Measurements from ENCODE around the gene ALDH5A1.

The ALDH5A1 gene

GRCh38 chr6:24524805-24525204 lies 30.0 kb downstream of the ALDH5A1 start:
- DNase-seq (ENCODE audit: low spot score), result peak; percentile 38

DNA sequence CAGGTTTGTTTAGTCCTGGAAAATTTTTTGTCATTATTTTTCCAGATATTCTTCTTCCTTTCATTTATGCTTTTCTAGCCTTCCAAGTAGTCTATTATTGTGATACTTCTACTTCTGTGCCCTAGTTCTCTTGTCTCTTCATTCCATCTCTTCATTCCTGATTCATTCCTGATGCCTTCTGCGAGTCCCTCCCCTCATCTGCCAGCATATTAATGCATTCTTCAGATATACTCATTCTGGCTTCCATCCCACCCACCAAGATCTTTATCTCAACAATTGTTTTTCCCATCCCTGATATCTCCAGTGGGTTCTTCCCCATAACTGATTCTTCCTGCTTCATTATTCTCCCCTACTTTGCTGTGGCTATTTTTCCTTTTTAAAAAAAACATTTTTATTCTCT lies 35.2 kb downstream of the ALDH5A1 start:
- DNase-seq (ENCODE audit: low spot score), result no peak

- no peak for DNase-seq (ENCODE audit: low spot score)
These were observed 39.6 kb downstream of the ALDH5A1 start for GRCh38 chr6:24534329-24534728.

DNA sequence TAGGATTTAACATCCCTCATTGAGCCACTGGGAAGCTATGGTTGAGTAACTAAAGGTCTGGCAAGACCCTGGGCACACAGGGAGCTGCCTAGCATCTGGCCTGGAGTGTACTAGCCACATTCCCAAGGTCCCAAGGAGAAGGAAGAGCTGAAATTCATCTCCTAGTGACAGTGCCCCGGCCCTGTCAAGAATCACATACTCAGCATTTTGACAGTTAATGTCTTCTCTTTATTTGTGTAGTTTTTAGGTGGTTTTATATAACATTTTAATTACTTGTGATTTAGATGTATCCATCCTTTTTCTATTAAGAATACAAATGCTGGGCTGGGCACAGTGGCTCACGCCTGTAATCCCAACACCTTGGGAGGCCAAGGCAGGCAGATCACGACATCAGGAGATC lies 40.4 kb downstream of the ALDH5A1 start:
- DNase-seq (ENCODE audit: low spot score), result no peak

DNA sequence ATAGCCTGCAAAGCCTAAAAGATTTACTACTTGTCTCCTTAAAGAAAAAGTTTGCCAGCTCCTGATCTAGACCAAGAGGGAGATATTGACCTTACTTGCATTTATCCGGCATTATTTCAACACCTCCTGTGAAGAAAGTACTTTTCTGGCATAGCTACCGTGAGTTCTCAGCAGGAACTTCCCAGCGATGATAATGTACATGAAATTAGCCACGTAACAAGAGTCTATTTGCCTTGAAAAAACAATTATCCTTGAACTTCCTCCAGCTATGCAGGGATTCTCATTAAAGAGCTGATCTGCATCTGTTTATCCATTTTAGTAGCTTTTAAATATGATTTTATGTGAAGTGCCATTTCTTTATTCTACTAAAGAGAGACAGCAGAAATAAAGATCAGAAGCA lies 41.7 kb downstream of the ALDH5A1 start:
- DNase-seq (ENCODE audit: low spot score), result no peak

DNA sequence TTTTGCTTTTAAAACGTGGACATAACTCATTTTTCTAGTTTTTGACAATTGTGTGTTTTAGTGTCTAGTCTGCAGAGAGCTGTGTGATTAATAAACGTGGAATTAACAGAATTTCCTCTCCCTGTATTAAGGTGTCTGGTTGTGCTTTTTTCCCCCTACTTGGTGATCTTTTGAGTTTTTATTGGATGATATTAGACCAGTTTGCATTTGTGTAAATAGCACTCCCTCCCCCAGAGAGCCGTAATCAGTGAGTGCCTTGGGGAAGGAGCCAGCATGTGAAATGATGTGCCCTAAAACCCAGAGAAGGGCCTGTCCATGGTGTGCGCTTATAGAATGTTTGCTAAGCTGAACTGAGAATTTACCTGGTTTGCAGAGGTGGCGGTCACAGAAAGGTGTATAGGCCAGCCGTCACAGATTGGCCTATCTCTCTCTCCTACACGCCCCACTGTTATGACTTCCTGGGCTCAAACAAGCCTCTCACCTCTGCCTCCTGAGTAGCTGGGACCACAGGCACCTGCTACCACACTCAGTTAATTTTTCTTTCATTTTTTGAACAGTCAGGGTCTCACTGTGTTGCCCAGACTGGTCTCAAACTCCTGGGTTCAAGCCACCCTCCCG lies 42.4 kb downstream of the ALDH5A1 start:
- DNase-seq (ENCODE audit: low spot score), result no peak

- DNase-seq (ENCODE audit: low spot score), result no peak
These were observed 43.1 kb downstream of the ALDH5A1 start for GRCh38 chr6:24537771-24538385.

DNA sequence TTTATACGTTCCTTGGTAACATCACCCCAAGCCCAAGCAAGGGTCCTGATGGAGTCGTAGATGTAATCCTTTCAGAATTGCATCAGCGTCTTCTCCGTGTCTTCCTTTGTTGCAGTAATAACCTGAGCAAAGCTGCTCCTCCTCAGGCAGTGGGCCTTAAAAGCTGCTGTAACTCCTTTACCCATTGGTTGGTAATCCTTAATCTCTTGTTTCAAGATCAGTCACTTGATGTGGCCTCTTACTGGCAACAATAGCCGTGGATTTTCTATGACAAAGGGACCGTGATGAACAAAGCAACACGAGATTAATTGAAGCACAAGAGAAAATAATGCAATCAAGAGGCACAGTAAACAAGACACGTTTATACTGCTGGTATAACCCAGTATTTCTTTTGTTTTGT lies 44.6 kb downstream of the ALDH5A1 start:
- no peak for DNase-seq (ENCODE audit: low spot score)

DNA sequence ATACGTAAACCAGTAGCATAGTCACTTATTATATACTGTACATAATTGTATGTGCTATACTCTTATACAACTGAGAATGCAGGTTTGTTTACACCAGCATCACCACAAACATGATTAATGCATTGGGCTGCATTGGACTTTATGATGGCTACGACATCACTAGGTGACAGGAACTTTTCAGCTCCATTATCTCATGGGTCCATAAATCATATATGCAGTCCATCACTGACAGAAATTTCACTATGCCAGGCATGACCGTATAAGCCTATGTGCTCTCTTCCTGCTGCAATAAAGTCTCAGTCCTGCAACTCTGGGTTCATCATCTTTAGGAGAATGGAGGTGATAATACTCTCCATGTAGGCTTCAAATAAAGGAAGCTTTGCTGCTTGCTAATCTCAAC lies 45.4 kb downstream of the ALDH5A1 start:
- DNase-seq (ENCODE audit: low spot score), result no peak

DNA sequence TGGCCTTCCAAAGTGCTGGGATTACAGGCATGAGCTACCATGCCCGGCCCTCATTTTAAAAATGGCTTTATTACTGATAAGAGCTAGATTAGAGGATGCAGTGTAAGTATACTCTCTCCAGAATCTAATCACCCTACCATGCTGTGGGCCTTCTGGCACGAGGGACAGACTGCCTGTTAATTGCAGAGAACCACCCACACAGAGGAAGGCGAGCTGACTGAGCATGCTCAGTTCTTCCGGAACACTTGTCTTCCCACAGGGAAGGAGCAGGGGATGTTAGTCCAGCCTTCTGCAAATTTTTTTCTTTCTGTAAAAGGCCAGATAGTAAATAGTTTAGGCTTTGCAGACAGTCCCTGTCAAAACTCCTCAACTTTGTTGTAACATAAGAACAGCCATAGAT lies 48.9 kb downstream of the ALDH5A1 start:
- DNase-seq (ENCODE audit: low spot score), result no peak

DNA sequence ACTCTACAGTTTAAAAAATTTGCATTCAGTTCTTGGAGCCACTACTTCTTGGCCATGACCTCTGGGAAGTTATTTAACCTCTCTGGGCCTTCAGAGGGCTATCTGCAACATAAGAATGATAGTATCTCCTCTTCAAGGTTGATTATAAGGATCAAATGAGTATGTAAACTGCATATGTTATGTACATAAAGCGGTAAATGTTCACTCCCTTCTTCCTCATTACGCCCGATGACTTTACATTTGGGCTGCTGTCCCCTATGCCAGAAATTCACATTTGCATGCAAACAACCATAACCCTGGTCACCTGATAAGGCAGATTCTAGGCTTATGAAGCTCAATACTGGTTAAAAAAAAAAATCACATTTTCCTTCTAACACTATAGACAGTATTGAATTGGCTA lies 50.4 kb downstream of the ALDH5A1 start:
- no peak for DNase-seq (ENCODE audit: low spot score)

- no peak for DNase-seq (ENCODE audit: low spot score)
These were observed 50.9 kb downstream of the ALDH5A1 start for GRCh38 chr6:24545691-24546090.

DNA sequence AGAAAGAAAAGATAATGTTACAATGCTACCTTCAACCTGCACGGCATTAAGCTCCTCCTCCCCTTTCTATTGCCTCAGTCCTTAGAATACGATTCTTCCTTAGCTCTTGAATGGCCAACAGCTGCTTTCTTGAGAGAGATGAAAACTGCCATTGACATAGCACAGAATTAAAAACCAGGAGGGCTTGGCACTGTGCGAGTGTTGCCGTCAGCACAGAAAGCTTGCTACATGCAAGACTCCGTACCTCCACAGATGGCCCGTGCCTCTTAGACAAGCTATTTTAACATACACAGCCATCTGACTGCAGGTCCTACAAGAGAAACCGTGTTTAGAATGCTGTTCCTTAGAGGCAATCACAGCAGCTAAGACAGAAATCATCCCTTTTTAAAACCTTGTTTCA lies 51.7 kb downstream of the ALDH5A1 start:
- no peak for DNase-seq (ENCODE audit: low spot score)

DNA sequence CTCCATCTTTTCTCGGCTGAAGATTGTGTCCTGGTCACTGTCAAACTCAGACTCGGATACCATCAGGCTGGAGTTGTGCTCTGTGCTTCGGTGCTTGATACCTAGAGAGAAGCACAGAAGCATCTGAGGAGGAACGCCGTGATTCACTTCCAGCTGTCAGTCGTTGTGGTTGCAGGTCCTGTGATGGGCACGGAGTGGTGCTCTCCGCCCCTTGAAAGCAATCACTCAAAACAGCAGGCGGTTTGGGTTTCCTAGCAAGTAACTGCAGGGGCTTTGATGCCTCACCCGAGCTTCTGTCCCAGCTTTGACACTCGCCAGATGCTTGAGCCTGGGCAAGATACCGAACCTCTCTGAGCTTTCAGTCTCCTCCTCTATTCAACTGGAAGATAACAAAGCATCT lies 52.5 kb downstream of the ALDH5A1 start:
- peak; percentile 17 for DNase-seq (ENCODE audit: low spot score)

DNA sequence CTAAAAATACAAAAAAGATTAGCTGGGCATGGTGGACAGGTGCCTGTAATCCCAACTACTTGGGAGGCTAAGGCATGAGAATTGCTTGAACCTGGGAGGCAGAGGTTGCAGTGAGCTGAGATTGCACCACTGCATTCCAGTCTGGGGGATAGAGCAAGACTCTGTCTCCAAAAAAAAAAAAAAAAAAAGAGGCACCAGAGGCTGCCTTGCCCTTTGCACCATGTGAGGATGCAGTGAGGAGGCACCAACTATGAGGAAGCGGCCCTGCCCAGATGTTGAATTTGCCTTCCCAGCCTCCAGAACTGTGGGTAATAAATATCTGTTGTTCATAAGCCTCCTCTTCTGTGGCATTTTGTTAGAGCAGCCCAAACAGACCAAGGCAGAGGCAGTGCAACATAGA lies 54.4 kb downstream of the ALDH5A1 start:
- DNase-seq (ENCODE audit: low spot score), result no peak

GRCh38 chr6:24549674-24550353 lies 55.0 kb downstream of the ALDH5A1 start:
- no peak for DNase-seq (ENCODE audit: low spot score)

- no peak for DNase-seq (ENCODE audit: low spot score)
These were observed 56.4 kb downstream of the ALDH5A1 start for GRCh38 chr6:24551139-24551538.

DNA sequence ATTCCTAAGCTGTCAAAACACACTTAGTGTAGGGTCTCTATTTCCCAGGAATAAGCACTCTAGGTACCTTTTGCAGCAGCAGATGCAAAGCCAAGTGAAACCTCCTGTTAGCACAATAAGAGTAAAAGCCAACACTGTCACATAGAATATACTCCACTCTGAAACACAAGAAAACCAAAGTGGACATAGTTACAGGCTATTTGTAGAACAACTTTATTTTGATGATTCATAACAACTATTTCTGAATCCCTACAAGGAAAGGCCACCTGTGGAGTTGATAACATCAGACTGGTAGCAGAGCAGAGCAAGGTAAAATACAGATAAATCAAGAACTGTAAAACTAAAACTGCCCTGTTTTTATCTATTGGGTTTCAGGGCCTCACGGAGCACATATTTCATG lies 59.7 kb downstream of the ALDH5A1 start:
- DNase-seq (ENCODE audit: low spot score), result no peak

- no peak for DNase-seq (ENCODE audit: low spot score)
These were observed 63.7 kb downstream of the ALDH5A1 start for GRCh38 chr6:24558516-24558915.

GRCh38 chr6:24564081-24564480 lies 69.3 kb downstream of the ALDH5A1 start:
- DNase-seq (ENCODE audit: low spot score), result no peak

- DNase-seq (ENCODE audit: low spot score), result no peak
These were observed 70.4 kb downstream of the ALDH5A1 start for GRCh38 chr6:24565196-24565595.

DNA sequence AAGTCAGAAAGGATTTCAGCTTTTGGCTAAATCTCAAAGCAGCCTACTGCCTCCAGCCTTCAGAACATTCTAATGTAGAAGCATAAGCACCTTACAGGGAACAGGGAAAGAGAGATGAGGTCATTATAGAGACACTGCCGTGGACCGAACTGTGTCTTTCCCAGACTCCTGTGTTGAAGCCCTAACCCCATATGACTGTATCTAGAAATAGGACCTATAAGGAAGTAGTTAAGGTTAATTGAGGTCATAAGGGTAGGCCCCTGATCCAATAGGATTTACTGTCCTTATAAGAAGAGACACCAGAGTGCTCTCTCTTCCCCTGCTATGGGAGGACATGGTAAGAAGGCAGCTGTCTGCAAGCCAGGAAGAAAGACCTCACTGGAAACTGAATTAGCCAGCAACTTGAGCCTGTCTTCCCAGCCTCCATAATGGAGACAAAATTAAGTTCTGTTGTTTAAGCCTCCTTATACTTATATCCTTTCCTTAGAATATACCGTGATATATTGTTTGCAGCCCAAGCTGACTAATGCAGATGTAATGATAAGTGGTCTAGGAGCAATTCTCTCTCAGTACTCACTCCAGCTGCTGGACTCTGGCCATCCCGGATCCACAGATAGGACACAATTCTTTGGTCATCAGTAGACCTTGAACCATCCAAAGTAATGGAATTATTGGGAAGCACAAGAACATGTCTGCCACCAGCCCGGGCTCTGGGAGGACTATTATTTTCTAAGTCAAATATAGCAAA lies 71.4 kb downstream of the ALDH5A1 start:
- DNase-seq (ENCODE audit: low spot score), result no peak

- DNase-seq (ENCODE audit: low spot score), result no peak
These were observed 73.9 kb downstream of the ALDH5A1 start for GRCh38 chr6:24568683-24569082.

All from germinal center (tissue), 1 donor.